GM21786 (cell line): ENCODE data around the gene S100A9.
"Not testable (repeated sequence)": the region's sequence is repeated elsewhere in the genome, so short reads cannot be mapped to it uniquely, and the experiment has no call there.

Experiments
- ATAC-seq: cut with Tn5 transposase; IDR thresholded peaks from one replicate; pipeline ENCODE4 v1.9.1; 2021; ENCODE audit not compliant: unreplicated experiment

The S100A9 gene

GRCh38 chr1:153405825-153406599 lies 48.4 kb downstream of the S100A9 start:
- not testable (repeated sequence) for ATAC-seq

- not testable (repeated sequence) for ATAC-seq
Measured at GRCh38 chr1:153407274-153407673, 49.6 kb downstream of the S100A9 start.
